Fibroblast of lung (primary cell): ENCODE measurements around the gene WNK2. TPM values are rescaled to one million over a fixed set of nuclear protein-coding genes. Genes with fewer than 3 reads are reported as not detected.

ENCODE experiments used
- DNase-seq, 2 donors: peaks; one replicate each; pipeline versions ENCODE4 v3.0.0 to v3.0.0-alpha.2; 2010; ENCODE audit warnings: low read depth in 2 of 2
- H2AFZ ChIP-seq: 2 replicates; pipeline ENCODE4 v1.5.1; 2012; ENCODE audit warnings: low read length, control low read depth, inconsistent platforms
- H3K27ac ChIP-seq: 2 replicates; pipeline ENCODE4 v1.5.1; 2011; ENCODE audit warnings: low read length, control low read depth; ENCODE audit not compliant: insufficient read depth
- H3K27me3 ChIP-seq: 2 replicates; pipeline ENCODE4 v1.5.1; 2011; ENCODE audit warnings: mild to moderate bottlenecking, low read length; ENCODE audit not compliant: control insufficient read depth, insufficient read depth
- H3K36me3 ChIP-seq: 2 replicates; pipeline ENCODE4 v1.5.1; 2011; ENCODE audit warnings: low read length; ENCODE audit not compliant: control insufficient read depth, insufficient read depth
- H3K4me1 ChIP-seq: 2 replicates; pipeline ENCODE4 v1.5.1; 2011; ENCODE audit warnings: low read length; ENCODE audit not compliant: control insufficient read depth, insufficient read depth; ENCODE audit errors: extremely low read depth
- H3K4me2 ChIP-seq: 2 replicates; pipeline ENCODE4 v1.5.1; 2011; ENCODE audit warnings: low read length, control low read depth; ENCODE audit not compliant: insufficient read depth; ENCODE audit errors: extremely low read depth
- H3K4me3 ChIP-seq, 4 experiments: fragments of 200-600 bp in 1 of 4; sonication (generic) in 1 of 4; replicated peaks in 1 of 4; 2 replicates each; pipeline ENCODE4 v1.5.1; 2011 to 2016; ENCODE audit warnings: low read length in 4 of 4, low read depth in 3 of 4, mild to moderate bottlenecking in 3 of 4, control low read depth in 2 of 4, inconsistent platforms in 1 of 4, mixed read lengths in 1 of 4; ENCODE audit not compliant: insufficient read depth in 1 of 4; ENCODE audit errors: control extremely low read depth in 1 of 4
- H3K79me2 ChIP-seq: 2 replicates; pipeline ENCODE4 v1.5.1; 2012; ENCODE audit warnings: mild to moderate bottlenecking, low read length, inconsistent platforms; ENCODE audit not compliant: control insufficient read depth, insufficient read depth
- H3K9ac ChIP-seq: 2 replicates; pipeline ENCODE4 v1.5.1; 2011; ENCODE audit warnings: mild to moderate bottlenecking, low read length, control low read depth; ENCODE audit not compliant: insufficient read depth
- H3K9me3 ChIP-seq: 2 replicates; pipeline ENCODE4 v1.5.1; 2012; ENCODE audit warnings: low read depth, low read length; ENCODE audit not compliant: control insufficient read depth, insufficient read depth
- H4K20me1 ChIP-seq: 2 replicates; pipeline ENCODE4 v1.5.1; 2011; ENCODE audit warnings: low read length; ENCODE audit not compliant: control insufficient read depth, insufficient read depth; ENCODE audit errors: extremely low read depth
- EZH2 ChIP-seq: IDR thresholded peaks from 2 replicates; pipeline ENCODE4 v1.5.1; 2012; ENCODE audit warnings: low read length, control low read depth, mild to moderate bottlenecking; ENCODE audit errors: missing control alignments
- polyA plus RNA-seq, 2 donors: library from polyadenylated mRNA; depleted of rRNA in 1 of 2; stranded (reverse) in 1 of 2; unstranded in 1 of 2; fragments of >200 nt; gene quantifications; 2 replicates each; pipeline ENCODE4 v1.2.1, GENCODE V29; 2011 to 2012; ENCODE audit warnings: missing spikeins in 1 of 2
- total RNA-seq: library from RNA; depleted of rRNA; stranded (reverse); fragments of >200 nt; gene quantifications from 2 replicates; pipeline ENCODE4 v1.2.1, GENCODE V29; 2014
- TF ChIP-seq, protein P1 (sequence below), 2 donors: IDR thresholded peaks in 1 of 2; conservative IDR thresholded peaks in 1 of 2; 1 replicate in 1 of 2; 2 replicates in 1 of 2; pipeline ENCODE4 v1.5.1; 2011 to 2012; ENCODE audit warnings: low read length in 2 of 2, control low read depth in 1 of 2, inconsistent platforms in 1 of 2, low read depth in 1 of 2, mild to moderate bottlenecking in 1 of 2

The WNK2 gene
- total and polyA plus RNA-seq, 2 donors (not counting 1 experiment from before 2014, with no cell fraction given) = not detected

DNA sequence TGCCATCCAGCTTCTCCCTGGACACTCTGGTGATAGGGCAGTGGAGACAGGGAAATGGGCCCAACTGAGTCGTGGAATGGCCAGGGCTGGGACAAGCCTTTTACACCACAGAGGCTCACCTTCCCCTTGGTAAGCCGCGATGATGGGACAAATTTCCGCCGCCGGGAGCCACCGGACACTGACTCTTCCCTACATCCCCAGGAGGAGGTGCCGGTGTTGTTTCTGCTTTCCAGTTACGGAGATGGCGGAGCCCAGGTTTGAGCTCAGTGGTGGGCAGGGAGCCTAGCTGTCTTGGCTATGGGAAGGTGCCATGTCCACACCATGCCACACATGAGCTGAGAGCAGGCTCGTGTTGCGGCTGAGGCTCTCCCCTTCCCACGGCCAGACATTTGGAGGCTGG lies 19.9 kb upstream of the WNK2 start:
- no peak for DNase-seq

DNA sequence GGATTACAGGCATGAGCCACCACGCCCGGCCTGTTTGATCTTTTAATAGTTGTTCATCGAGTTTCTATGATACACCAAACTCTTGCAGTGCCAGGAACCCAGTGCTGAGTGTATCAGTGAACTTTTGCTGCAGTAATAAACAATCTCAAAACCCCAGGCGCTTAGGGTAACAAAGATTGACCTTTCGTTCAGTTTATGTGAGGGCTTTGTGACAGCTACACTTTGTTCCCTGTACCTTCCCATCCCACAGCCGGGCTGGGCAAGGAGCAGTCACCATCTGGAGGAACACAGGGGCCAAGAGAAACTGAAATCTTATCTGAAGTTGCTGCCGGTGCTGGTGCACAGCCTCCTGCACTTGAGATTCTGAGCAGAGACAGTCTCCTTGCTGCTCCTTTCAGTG lies 17.2 kb upstream of the WNK2 start:
- H3K4me1 ChIP-seq = no peaks in the 10 kb centered on the region
- H3K4me2 ChIP-seq = no peak overlapping the region
- H3K36me3 ChIP-seq = no peaks in the 10 kb centered on the region
- H3K9me3 ChIP-seq = no peaks in the 10 kb centered on the region
- H3K27me3 ChIP-seq = peaks cover 5% of the 10 kb centered on the region
- no peak overlapping the region for H3K4me3 ChIP-seq
- H3K27ac ChIP-seq = no peak overlapping the region
- H3K79me2 ChIP-seq = no peaks in the 10 kb centered on the region
- H3K9ac ChIP-seq = no peak overlapping the region
- no peaks in the 10 kb centered on the region for H4K20me1 ChIP-seq
- H2AFZ ChIP-seq = no peak overlapping the region
- DNase-seq = no peak
- no peak for TF ChIP-seq EZH2
- TF ChIP-seq, protein P1, sequence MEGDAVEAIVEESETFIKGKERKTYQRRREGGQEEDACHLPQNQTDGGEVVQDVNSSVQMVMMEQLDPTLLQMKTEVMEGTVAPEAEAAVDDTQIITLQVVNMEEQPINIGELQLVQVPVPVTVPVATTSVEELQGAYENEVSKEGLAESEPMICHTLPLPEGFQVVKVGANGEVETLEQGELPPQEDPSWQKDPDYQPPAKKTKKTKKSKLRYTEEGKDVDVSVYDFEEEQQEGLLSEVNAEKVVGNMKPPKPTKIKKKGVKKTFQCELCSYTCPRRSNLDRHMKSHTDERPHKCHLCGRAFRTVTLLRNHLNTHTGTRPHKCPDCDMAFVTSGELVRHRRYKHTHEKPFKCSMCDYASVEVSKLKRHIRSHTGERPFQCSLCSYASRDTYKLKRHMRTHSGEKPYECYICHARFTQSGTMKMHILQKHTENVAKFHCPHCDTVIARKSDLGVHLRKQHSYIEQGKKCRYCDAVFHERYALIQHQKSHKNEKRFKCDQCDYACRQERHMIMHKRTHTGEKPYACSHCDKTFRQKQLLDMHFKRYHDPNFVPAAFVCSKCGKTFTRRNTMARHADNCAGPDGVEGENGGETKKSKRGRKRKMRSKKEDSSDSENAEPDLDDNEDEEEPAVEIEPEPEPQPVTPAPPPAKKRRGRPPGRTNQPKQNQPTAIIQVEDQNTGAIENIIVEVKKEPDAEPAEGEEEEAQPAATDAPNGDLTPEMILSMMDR (conservative IDR thresholded peaks at IDR 0.05 in 1 of 2, IDR thresholded peaks at IDR 0.05 in 1 of 2; ENCODE audit: low read depth in 1 of 2, low read length in 2 of 2) = no peak

More for the DNA sequence above, 19.9 kb upstream of the WNK2 start:
- H3K9ac ChIP-seq = no peak overlapping the region
- TF ChIP-seq, protein P1 (conservative IDR thresholded peaks at IDR 0.05 in 1 of 2, IDR thresholded peaks at IDR 0.05 in 1 of 2; ENCODE audit: low read depth in 1 of 2, low read length in 2 of 2) = no peak
- TF ChIP-seq EZH2 = no peak
- no peaks in the 10 kb centered on the region for H3K79me2 ChIP-seq
- peaks cover 5% of the 10 kb centered on the region for H3K27me3 ChIP-seq
- no peaks in the 10 kb centered on the region for H3K9me3 ChIP-seq
- H2AFZ ChIP-seq = no peak overlapping the region
- no peaks in the 10 kb centered on the region for H4K20me1 ChIP-seq
- H3K4me2 ChIP-seq = no peak overlapping the region
- H3K4me1 ChIP-seq = no peaks in the 10 kb centered on the region
- H3K27ac ChIP-seq = no peak overlapping the region
- H3K36me3 ChIP-seq = no peaks in the 10 kb centered on the region
- no peak overlapping the region for H3K4me3 ChIP-seq

DNA sequence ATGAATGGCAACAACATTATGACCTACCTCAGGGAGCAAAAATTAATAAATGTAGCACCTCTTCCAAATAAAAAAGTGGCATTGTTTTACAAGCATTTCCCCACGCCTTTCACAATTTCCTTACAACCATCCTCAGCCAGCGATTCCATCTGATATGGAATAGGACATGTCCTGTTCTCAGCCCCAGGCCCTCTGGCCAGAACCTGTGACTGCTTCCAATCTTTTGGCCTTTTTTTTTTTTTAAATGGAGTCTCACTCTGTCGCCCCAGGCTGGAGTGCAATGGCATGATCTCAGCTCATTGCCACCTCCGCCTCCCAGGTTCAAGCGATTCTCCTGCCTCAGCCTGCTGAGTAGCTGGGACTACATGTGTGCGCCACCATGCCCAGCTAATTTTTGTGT lies 16.8 kb upstream of the WNK2 start:
- no peak overlapping the region for H3K27ac ChIP-seq
- H3K79me2 ChIP-seq = no peaks in the 10 kb centered on the region
- no peak overlapping the region for H3K4me3 ChIP-seq
- TF ChIP-seq EZH2 = no peak
- TF ChIP-seq, protein P1 (conservative IDR thresholded peaks at IDR 0.05 in 1 of 2, IDR thresholded peaks at IDR 0.05 in 1 of 2; ENCODE audit: low read depth in 1 of 2, low read length in 2 of 2) = no peak
- H3K9me3 ChIP-seq = no peaks in the 10 kb centered on the region
- H3K9ac ChIP-seq = no peak overlapping the region
- no peak overlapping the region for H2AFZ ChIP-seq
- peaks cover 4% of the 10 kb centered on the region for H3K27me3 ChIP-seq
- no peaks in the 10 kb centered on the region for H3K4me1 ChIP-seq
- H3K36me3 ChIP-seq = no peaks in the 10 kb centered on the region
- no peak for DNase-seq
- no peaks in the 10 kb centered on the region for H4K20me1 ChIP-seq
- no peak overlapping the region for H3K4me2 ChIP-seq
